ENCODE results near the gene FOSB. TPM values are rescaled to one million over a fixed set of nuclear protein-coding genes. Genes with fewer than 3 reads are reported as not detected.
"Not testable (repeated sequence)": the region's sequence is repeated elsewhere in the genome, so short reads cannot be mapped to it uniquely, and the experiment has no call there.

FOSB gene
- total and polyA plus RNA-seq, 11 donors, result 0.23 to 107 (median 1.1) TPM

- 0 to 1% (median 1%) methylated on average over 28 to 37 of the region's 37 CpGs for WGBS, 4 donors
- Histone ChIP-seq H3K4me1 (peaks cover 2 to 73% (median 32%) of the 10 kb centered on the region in 12 donors), H3K27me3 (peaks cover 0 to 4% (median 0%) of the 10 kb centered on the region in 9 donors), H3K36me3 (peaks cover 0 to 29% (median 9%) of the 10 kb centered on the region in 9 donors), H3K27ac (peak within 1 kb of the TSS; percentile 66 to 98 (median 92)), H3K9me3 (no peaks in the 10 kb centered on the region), H3K4me3 (peak within 1 kb of the TSS; percentile 38 to 83 (median 70))
- TF ChIP-seq POLR2A (IDR thresholded peaks at IDR 0.05), result peak in 1 of 2 donors; percentile 29
- TF ChIP-seq, protein P1, sequence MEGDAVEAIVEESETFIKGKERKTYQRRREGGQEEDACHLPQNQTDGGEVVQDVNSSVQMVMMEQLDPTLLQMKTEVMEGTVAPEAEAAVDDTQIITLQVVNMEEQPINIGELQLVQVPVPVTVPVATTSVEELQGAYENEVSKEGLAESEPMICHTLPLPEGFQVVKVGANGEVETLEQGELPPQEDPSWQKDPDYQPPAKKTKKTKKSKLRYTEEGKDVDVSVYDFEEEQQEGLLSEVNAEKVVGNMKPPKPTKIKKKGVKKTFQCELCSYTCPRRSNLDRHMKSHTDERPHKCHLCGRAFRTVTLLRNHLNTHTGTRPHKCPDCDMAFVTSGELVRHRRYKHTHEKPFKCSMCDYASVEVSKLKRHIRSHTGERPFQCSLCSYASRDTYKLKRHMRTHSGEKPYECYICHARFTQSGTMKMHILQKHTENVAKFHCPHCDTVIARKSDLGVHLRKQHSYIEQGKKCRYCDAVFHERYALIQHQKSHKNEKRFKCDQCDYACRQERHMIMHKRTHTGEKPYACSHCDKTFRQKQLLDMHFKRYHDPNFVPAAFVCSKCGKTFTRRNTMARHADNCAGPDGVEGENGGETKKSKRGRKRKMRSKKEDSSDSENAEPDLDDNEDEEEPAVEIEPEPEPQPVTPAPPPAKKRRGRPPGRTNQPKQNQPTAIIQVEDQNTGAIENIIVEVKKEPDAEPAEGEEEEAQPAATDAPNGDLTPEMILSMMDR (IDR thresholded peaks at IDR 0.05), result no peak
- ATAC-seq (peak; percentile 76 to 89 (median 86)), DNase-seq (peak; percentile 94 to 97 (median 95))
- intact Hi-C loops (cut with DNase I), result loop anchor here in 4 of 10 donors (2.0 to 10.0 kb wide), 4 partner anchors 17 to 221 kb away; partner anchors contain the start of genes POLR1G (in 3 of the 4) and OPA3 (in 1 of the 4)
Observed at GRCh38 chr19:45423589-45424190, 44.1 kb upstream of the FOSB start, which contains the start of gene ERCC1. ERCC1 (minus strand) TSS chr19:45423917; CDS start chr19:45423374, 543 bp downstream.

DNA sequence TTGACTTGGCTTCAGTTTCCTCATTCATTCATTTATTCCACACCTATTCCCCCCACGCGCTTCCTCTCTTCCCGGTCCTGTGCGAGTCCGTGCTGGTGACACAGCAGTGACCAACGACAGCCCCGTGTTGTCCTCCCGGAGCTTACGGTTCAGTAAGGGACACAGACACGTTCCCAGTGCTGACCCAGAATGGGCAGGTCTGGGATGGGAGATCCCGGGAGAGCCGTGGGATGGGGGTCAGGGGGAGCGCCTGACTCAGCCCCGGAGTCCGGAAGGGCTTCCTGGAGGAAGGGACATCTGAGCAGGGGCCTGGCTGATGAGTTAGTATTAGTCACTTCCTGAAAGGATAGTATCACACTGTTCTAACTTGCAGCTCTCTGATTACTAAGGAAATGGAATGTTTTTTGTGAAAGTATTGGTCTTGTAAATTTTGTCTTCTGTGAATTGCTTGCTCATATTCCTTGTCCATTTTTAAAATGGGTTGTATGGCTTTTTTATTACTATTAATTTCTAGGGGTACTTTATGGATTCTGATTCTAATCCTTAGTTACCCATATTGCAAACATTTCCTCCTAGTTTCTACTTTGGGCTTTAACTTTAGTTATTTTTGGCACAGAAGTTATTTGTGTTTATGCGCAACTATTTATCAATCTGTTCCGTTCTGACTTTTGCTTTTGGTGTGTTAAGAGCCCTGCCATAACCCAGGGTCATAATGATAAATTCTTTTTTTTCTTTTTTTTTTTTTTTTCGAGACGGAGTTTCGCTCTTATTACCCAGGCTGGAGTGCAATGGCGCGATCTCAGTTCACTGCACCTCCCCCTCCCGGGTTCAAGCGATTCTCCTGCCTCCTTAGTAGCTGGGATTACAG, 43.4 kb upstream of the FOSB start:
- Histone ChIP-seq H3K4me3 (peak overlapping the region; percentile 38 to 83 (median 70)), H3K27ac (peak overlapping the region; percentile 66 to 98 (median 92)), H3K9me3 (no peaks in the 10 kb centered on the region), H3K27me3 (peaks cover 0 to 6% (median 0%) of the 10 kb centered on the region in 9 donors), H3K36me3 (peaks cover 0 to 21% (median 9%) of the 10 kb centered on the region in 9 donors), H3K4me1 (peaks cover 2 to 73% (median 39%) of the 10 kb centered on the region in 12 donors)
- TF ChIP-seq POLR2A (IDR thresholded peaks at IDR 0.05), result peak in 1 of 2 donors; percentile 9
- TF ChIP-seq, protein P1 (IDR thresholded peaks at IDR 0.05), result no peak
- DNase-seq (peak; percentile 69 to 93 (median 73)), ATAC-seq (peak; percentile 40 to 66 (median 55))
- intact Hi-C loops (cut with DNase I), result loop anchor here in 3 of 10 donors (10.0 kb wide), 3 partner anchors 50 to 220 kb away; partner anchors contain the start of gene OPA3 (in 1 of the 3)
- 10 to 18% (median 13%) methylated on average over 23 to 24 of the region's 24 CpGs for WGBS, 4 donors

DNA sequence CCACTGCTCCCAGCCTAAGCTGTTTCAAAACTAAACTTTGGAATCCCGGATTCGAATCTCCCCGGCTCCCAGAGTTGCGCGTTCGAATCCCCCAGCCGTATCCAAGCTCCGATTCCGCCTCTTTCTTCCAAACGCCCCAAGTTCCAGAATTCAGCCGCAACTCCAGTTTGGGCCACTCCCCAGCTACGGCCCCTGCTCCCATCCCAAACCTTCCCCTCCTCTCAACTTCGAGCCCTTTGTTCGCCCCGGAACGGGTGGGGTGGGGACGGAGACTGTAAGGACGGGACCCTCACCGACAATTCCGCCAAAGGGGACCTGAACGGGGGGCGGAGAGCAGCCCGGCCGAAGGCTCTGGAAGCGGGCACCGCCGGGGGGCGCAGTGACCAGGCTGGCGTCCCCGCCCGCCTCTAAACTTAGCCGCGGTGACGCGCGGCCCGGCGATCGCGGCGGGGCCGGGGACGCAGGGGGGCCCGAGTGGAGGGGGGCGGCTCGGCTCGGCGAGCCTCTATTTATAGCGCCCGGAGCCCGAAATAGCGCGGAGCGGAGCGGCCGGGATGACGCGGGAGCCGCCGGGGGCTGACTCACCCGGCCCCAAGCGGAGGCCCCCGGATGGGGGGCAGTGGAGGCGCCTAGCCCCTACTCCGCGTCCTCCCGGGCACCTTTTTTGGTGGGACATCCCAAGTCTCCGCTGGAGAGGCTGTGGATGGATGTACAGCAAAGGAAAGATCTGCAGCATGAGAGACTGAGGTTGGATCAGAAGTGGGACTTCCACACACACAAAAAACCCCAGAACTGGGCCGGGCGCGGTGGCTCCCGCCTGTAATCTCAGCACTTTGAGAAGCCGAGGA, 39.2 kb upstream of the FOSB start:
- WGBS, 4 donors, result 1 to 4% (median 1%) methylated on average over 28 to 73 of the region's 73 CpGs
- peak; percentile 80 to 89 (median 85) for DNase-seq
- no peaks in the 10 kb centered on the region for H3K36me3 ChIP-seq
- peak overlapping the region in 11 of 12 donors; percentile 29 to 65 (median 53) for H3K4me3 ChIP-seq
- no peaks in the 10 kb centered on the region for H3K9me3 ChIP-seq
- H3K4me1 ChIP-seq, result peaks cover 0 to 58% (median 30%) of the 10 kb centered on the region in 12 donors
- intact Hi-C loops (cut with DNase I), result loop anchor here in 5 of 10 donors (1.0 to 10.0 kb wide), 5 partner anchors 11 to 216 kb away; partner anchors contain the start of gene OPA3 (in 1 of the 5)
- TF ChIP-seq POLR2A (IDR thresholded peaks at IDR 0.05), result peak in 1 of 2 donors; percentile 66
- TF ChIP-seq, protein P1 (IDR thresholded peaks at IDR 0.05), result peak in 11 of 12 donors; percentile 3 to 69 (median 56)
- peaks cover 0 to 6% (median 0%) of the 10 kb centered on the region in 9 donors for H3K27me3 ChIP-seq
- peak; percentile 35 to 87 (median 72) for ATAC-seq
- H3K27ac ChIP-seq, result peak overlapping the region; percentile 62 to 93 (median 87)

DNA sequence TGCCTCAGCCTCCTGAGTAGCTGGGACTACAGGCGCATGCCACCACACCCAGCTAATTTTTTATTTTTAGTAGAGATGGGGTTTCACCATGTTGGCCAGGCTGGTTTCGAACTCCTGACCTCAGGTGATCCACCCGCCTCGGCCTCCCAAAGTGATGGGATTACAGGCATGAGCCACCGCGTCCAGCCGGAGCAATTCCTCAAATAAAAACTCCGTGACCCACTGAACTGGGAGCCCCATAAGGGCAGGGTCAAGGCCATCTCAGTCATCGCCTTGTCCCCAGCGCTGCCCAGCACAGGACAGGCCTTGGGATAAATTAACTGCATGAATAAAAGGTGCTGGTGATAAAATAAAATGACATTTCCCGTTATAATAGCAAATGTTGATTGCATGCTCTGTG, 37.9 kb upstream of the FOSB start:
- intact Hi-C loops (cut with DNase I), result loop anchor here in 8 of 10 donors (2.0 to 10.0 kb wide), 5 partner anchors 45 to 215 kb away; partner anchors contain the start of gene OPA3 (in 1 of the 8)
- H3K27me3 ChIP-seq, H3K4me3 ChIP-seq, ATAC-seq, H3K9me3 ChIP-seq, H3K36me3 ChIP-seq: not testable (repeated sequence)
- peak in 1 of 5 donors; percentile 21 for DNase-seq
- H3K27ac ChIP-seq, result peak overlapping the region in 10 of 12 donors; percentile 34 to 93 (median 87)
- WGBS, 4 donors, result 60 to 68% (median 66%) methylated on average over 11 of the region's 11 CpGs
- peaks cover 0 to 45% (median 21%) of the 10 kb centered on the region in 12 donors for H3K4me1 ChIP-seq

GRCh38 chr19:45431008-45431407, 36.8 kb upstream of the FOSB start:
- DNase-seq, result peak in 1 of 5 donors; percentile 21
- not testable (repeated sequence) for H3K36me3 ChIP-seq, ATAC-seq, H3K27me3 ChIP-seq, H3K4me3 ChIP-seq, H3K27ac ChIP-seq, H3K9me3 ChIP-seq
- peaks cover 0 to 35% (median 16%) of the 10 kb centered on the region in 12 donors for H3K4me1 ChIP-seq
- intact Hi-C loops (cut with DNase I), result loop anchor here in 5 of 10 donors (10.0 kb wide), 2 partner anchors 134 to 214 kb away; no protein-coding TSS in a partner anchor
- 53 to 63% (median 61%) methylated on average over 9 of the region's 9 CpGs for WGBS, 4 donors

- intact Hi-C loops (cut with DNase I), result loop anchor here in 5 of 10 donors (10.0 kb wide), 2 partner anchors 132 to 212 kb away; no protein-coding TSS in a partner anchor
- H3K9me3 ChIP-seq, H3K4me3 ChIP-seq, H3K36me3 ChIP-seq, ATAC-seq, H3K27ac ChIP-seq, H3K27me3 ChIP-seq: not testable (repeated sequence)
- WGBS, 4 donors, result 83 to 95% (median 95%) methylated on average over 8 of the region's 8 CpGs
- peak in 1 of 5 donors; percentile 2 for DNase-seq
- peaks cover 0 to 22% (median 12%) of the 10 kb centered on the region in 12 donors for H3K4me1 ChIP-seq
Observed at GRCh38 chr19:45432543-45432942, 35.3 kb upstream of the FOSB start.
